ENCODE measurements around the gene DSN1.

DNA sequence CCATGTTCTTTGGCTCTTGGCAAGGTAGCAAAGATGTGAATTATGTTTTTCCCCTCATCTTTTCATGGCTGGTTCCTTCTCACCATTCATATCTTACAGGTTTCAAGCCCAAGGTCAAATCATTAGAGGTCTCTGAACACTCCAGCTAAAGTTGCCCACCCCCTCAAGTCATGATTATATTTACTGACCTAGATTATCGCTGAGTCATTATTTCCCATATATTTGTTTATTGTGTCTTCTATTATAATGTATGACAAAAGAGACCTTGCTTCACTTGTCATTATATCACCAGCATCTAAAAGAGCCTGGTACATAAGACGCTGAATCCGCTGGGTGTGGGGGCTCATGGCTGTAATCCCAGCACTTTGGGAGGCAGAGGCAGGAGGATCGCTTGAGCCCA is 12.4 kb downstream of the DSN1 start:
- TF ChIP-seq, protein P1, sequence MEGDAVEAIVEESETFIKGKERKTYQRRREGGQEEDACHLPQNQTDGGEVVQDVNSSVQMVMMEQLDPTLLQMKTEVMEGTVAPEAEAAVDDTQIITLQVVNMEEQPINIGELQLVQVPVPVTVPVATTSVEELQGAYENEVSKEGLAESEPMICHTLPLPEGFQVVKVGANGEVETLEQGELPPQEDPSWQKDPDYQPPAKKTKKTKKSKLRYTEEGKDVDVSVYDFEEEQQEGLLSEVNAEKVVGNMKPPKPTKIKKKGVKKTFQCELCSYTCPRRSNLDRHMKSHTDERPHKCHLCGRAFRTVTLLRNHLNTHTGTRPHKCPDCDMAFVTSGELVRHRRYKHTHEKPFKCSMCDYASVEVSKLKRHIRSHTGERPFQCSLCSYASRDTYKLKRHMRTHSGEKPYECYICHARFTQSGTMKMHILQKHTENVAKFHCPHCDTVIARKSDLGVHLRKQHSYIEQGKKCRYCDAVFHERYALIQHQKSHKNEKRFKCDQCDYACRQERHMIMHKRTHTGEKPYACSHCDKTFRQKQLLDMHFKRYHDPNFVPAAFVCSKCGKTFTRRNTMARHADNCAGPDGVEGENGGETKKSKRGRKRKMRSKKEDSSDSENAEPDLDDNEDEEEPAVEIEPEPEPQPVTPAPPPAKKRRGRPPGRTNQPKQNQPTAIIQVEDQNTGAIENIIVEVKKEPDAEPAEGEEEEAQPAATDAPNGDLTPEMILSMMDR (IDR thresholded peaks at IDR 0.05; ENCODE audit: low read depth, low read length, missing input control), result no peak
- TF ChIP-seq, protein P2, sequence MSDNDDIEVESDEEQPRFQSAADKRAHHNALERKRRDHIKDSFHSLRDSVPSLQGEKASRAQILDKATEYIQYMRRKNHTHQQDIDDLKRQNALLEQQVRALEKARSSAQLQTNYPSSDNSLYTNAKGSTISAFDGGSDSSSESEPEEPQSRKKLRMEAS (IDR thresholded peaks at IDR 0.05), result no peak
- TF ChIP-seq TAF1 (conservative IDR thresholded peaks at IDR 0.05), result no peak
- TF ChIP-seq, protein P3, sequence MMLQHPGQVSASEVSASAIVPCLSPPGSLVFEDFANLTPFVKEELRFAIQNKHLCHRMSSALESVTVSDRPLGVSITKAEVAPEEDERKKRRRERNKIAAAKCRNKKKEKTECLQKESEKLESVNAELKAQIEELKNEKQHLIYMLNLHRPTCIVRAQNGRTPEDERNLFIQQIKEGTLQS (IDR thresholded peaks at IDR 0.05), result no peak
- TF ChIP-seq, protein P4, sequence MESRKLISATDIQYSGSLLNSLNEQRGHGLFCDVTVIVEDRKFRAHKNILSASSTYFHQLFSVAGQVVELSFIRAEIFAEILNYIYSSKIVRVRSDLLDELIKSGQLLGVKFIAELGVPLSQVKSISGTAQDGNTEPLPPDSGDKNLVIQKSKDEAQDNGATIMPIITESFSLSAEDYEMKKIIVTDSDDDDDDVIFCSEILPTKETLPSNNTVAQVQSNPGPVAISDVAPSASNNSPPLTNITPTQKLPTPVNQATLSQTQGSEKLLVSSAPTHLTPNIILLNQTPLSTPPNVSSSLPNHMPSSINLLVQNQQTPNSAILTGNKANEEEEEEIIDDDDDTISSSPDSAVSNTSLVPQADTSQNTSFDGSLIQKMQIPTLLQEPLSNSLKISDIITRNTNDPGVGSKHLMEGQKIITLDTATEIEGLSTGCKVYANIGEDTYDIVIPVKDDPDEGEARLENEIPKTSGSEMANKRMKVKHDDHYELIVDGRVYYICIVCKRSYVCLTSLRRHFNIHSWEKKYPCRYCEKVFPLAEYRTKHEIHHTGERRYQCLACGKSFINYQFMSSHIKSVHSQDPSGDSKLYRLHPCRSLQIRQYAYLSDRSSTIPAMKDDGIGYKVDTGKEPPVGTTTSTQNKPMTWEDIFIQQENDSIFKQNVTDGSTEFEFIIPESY (IDR thresholded peaks at IDR 0.05), result no peak
